IMR-90 (cell line): ENCODE results near the gene SNRPB2. TPM values are rescaled to one million over a fixed set of nuclear protein-coding genes. Genes with fewer than 3 reads are reported as not detected.

ENCODE experiments used
- ATAC-seq: fragments of 200-7000 bp; cut with Tn5 transposase; 2 replicates; pipeline ENCODE4 v1.9.1; 2020; ENCODE audit warnings: low read depth, mild to moderate bottlenecking, moderate library complexity
- BruUV-seq: library from RNA; stranded (reverse); fragments of 400-500 nt; replicated peaks from 2 replicates; lab custom pipeline; 2021; lab: Mats Ljungman, UMichigan
- CTCF ChIA-PET: fragments of 300-600 bp; formaldehyde crosslinking; extraction: SDS; loops from one replicate; lab custom pipeline; 2021; ENCODE audit warnings: antibody characterized with exemption; lab: Yijun Ruan, JAX
- POLR2A ChIA-PET: fragments of 300-600 bp; sonication (Branson Sonifier 250); formaldehyde crosslinking; loops from one replicate; lab custom pipeline; 2022; ENCODE audit warnings: antibody characterized with exemption; ENCODE audit not compliant: unreplicated experiment; lab: Charles Lee
- DNase-seq: peaks from one replicate; pipeline ENCODE4 v3.0.0; 2013
- H2AFZ ChIP-seq: replicated peaks from 2 replicates; pipeline ENCODE3; 2013; ENCODE audit warnings: low read length, mild to moderate bottlenecking; ENCODE audit not compliant: poor library complexity
- H2AK5ac ChIP-seq: 2 replicates; pipeline ENCODE4 v1.6.1; 2013; ENCODE audit warnings: low read depth, low read length, inconsistent platforms
- H2AK9ac ChIP-seq: replicated peaks from 2 replicates; pipeline ENCODE3; 2013; ENCODE audit warnings: mild to moderate bottlenecking, low read depth, low read length, moderate library complexity; ENCODE audit not compliant: poor library complexity
- H2BK120ac ChIP-seq: 2 replicates; pipeline ENCODE4 v1.6.1; 2013; ENCODE audit warnings: low read depth, low read length, inconsistent platforms
- H2BK15ac ChIP-seq: 3 replicates; pipeline ENCODE4 v1.6.1; 2013; ENCODE audit warnings: low read depth, low read length, inconsistent platforms
- H2BK20ac ChIP-seq: 2 replicates; pipeline ENCODE4 v1.6.1; 2013; ENCODE audit warnings: low read depth, mild to moderate bottlenecking, inconsistent platforms, low read length, moderate library complexity
- H2BK5ac ChIP-seq: 2 replicates; pipeline ENCODE4 v1.6.1; 2013; ENCODE audit warnings: mild to moderate bottlenecking, low read depth, low read length, inconsistent platforms; ENCODE audit not compliant: poor library complexity, severe bottlenecking
- H3K14ac ChIP-seq: replicated peaks from 2 replicates; pipeline ENCODE4 v1.6.1; 2013; ENCODE audit warnings: low read depth, low read length, inconsistent platforms
- H3K18ac ChIP-seq: 2 replicates; pipeline ENCODE4 v1.6.1; 2013; ENCODE audit warnings: low read depth, low read length, control low read depth
- H3K23ac ChIP-seq: 2 replicates; pipeline ENCODE4 v1.6.1; 2013; ENCODE audit warnings: low read depth, low read length, inconsistent platforms
- H3K27ac ChIP-seq: 2 replicates; pipeline ENCODE4 v1.5.1; 2013; ENCODE audit warnings: mild to moderate bottlenecking, control low read depth, low read length; ENCODE audit not compliant: insufficient read depth
- H3K27me3 ChIP-seq: 2 replicates; pipeline ENCODE4 v1.6.1; 2013; ENCODE audit warnings: low read length; ENCODE audit not compliant: control insufficient read depth, insufficient read depth
- H3K36me3 ChIP-seq: 2 replicates; pipeline ENCODE4 v1.6.1; 2013; ENCODE audit warnings: low read length, mixed read lengths; ENCODE audit not compliant: control insufficient read depth, insufficient read depth
- H3K4ac ChIP-seq: 2 replicates; pipeline ENCODE4 v1.6.1; 2013; ENCODE audit warnings: low read depth, low read length, inconsistent platforms
- H3K4me1 ChIP-seq: 2 replicates; pipeline ENCODE4 v1.6.1; 2013; ENCODE audit warnings: low read length, mixed read lengths; ENCODE audit not compliant: control insufficient read depth, insufficient read depth
- H3K4me2 ChIP-seq: 2 replicates; pipeline ENCODE4 v1.6.1; 2013; ENCODE audit warnings: low read depth, mild to moderate bottlenecking, control low read depth, low read length, moderate library complexity
- H3K4me3 ChIP-seq: 2 replicates; pipeline ENCODE4 v1.5.1; 2013; ENCODE audit warnings: low read depth, mild to moderate bottlenecking, control low read depth, low read length, moderate library complexity; ENCODE audit not compliant: insufficient read depth
- H3K56ac ChIP-seq: 2 replicates; pipeline ENCODE4 v1.6.1; 2013; ENCODE audit warnings: low read length, inconsistent platforms; ENCODE audit not compliant: insufficient read depth; ENCODE audit errors: extremely low read depth
- H3K79me1 ChIP-seq, 2 experiments: 2 replicates each; pipeline ENCODE4 v1.6.1; 2013; ENCODE audit warnings: low read length in 2 of 2, inconsistent platforms in 1 of 2, low read depth in 1 of 2
- H3K9ac ChIP-seq: 2 replicates; pipeline ENCODE4 v1.6.1; 2013; ENCODE audit warnings: low read depth, low read length, control low read depth
- H3K9me1 ChIP-seq: 2 replicates; pipeline ENCODE4 v1.6.1; 2013; ENCODE audit warnings: low read length, inconsistent platforms; ENCODE audit not compliant: insufficient read depth
- H3K9me3 ChIP-seq: 2 replicates; pipeline ENCODE4 v1.6.1; 2013; ENCODE audit warnings: low read length; ENCODE audit not compliant: control insufficient read depth, insufficient read depth
- H4K20me1 ChIP-seq: 2 replicates; pipeline ENCODE4 v1.6.1; 2013; ENCODE audit warnings: low read length, inconsistent platforms; ENCODE audit not compliant: insufficient read depth
- H4K5ac ChIP-seq: 2 replicates; pipeline ENCODE4 v1.6.1; 2013; ENCODE audit warnings: mild to moderate bottlenecking, low read depth, low read length, control low read depth
- H4K8ac ChIP-seq, 2 experiments: 2 replicates each; pipeline ENCODE4 v1.6.1; 2013; ENCODE audit warnings: low read depth in 2 of 2, low read length in 2 of 2, control low read depth in 1 of 2, inconsistent platforms in 1 of 2
- H4K91ac ChIP-seq: 2 replicates; pipeline ENCODE4 v1.6.1; 2013; ENCODE audit warnings: low read depth, low read length, inconsistent platforms; ENCODE audit not compliant: insufficient read depth
- BHLHE40 ChIP-seq: fragments of 150-350 bp; IDR thresholded peaks from 2 replicates; pipeline ENCODE4 v1.6.1; 2016; ENCODE audit warnings: mild to moderate bottlenecking, low read depth, low read length
- CEBPB ChIP-seq: IDR thresholded peaks from 2 replicates; pipeline ENCODE4 v1.6.1; 2012; ENCODE audit warnings: low read depth, low read length, improper control_type of control experiment
- CHD1 ChIP-seq: IDR thresholded peaks from 2 replicates; pipeline ENCODE4 v1.6.1; 2012; ENCODE audit warnings: low read depth, low read length, improper control_type of control experiment
- FOS ChIP-seq: fragments of 150-350 bp; IDR thresholded peaks from 2 replicates; pipeline ENCODE4 v1.6.1; 2016; ENCODE audit warnings: low read depth, low read length
- MAFK ChIP-seq: IDR thresholded peaks from 2 replicates; pipeline ENCODE4 v1.6.1; 2012; ENCODE audit warnings: low read depth, low read length, improper control_type of control experiment
- MAZ ChIP-seq: IDR thresholded peaks from 2 replicates; pipeline ENCODE4 v1.6.1; 2012; ENCODE audit warnings: low read depth, mild to moderate bottlenecking, low read length, improper control_type of control experiment, moderate library complexity, borderline replicate concordance
- MXI1 ChIP-seq: IDR thresholded peaks from 2 replicates; pipeline ENCODE4 v1.6.1; 2012; ENCODE audit warnings: low read depth, mild to moderate bottlenecking, low read length, moderate library complexity, borderline replicate concordance
- NFE2L2 ChIP-seq: fragments of 150-350 bp; IDR thresholded peaks from 2 replicates; pipeline ENCODE4 v1.6.1; 2016; ENCODE audit warnings: low read depth, mild to moderate bottlenecking, low read length
- POLR2A ChIP-seq: IDR thresholded peaks from 2 replicates; pipeline ENCODE4 v1.6.1; 2012; ENCODE audit warnings: mild to moderate bottlenecking, low read depth, low read length
- RAD21 ChIP-seq: IDR thresholded peaks from 2 replicates; pipeline ENCODE4 v1.6.1; 2012; ENCODE audit warnings: low read length, improper control_type of control experiment
- RCOR1 ChIP-seq: IDR thresholded peaks from 2 replicates; pipeline ENCODE4 v1.6.1; 2012; ENCODE audit warnings: mild to moderate bottlenecking, low read length, improper control_type of control experiment; ENCODE audit not compliant: insufficient replicate concordance
- RFX5 ChIP-seq: IDR thresholded peaks from 2 replicates; pipeline ENCODE4 v1.8.0; 2012; ENCODE audit warnings: low read depth, mild to moderate bottlenecking, low read length, moderate library complexity
- SMC3 ChIP-seq: fragments of 150-350 bp; IDR thresholded peaks from 2 replicates; pipeline ENCODE4 v1.6.1; 2016; ENCODE audit warnings: low read depth, mild to moderate bottlenecking, antibody characterized with exemption, low read length, moderate library complexity
- WGBS, 2 experiments: methylation state at CpG; one replicate each; pipeline versions ENCODE4 v1.1.5 to v1.1.7; 2013; ENCODE audit warnings: missing lambda C conversion rate in 2 of 2; ENCODE audit not compliant: insufficient read length in 1 of 2; ENCODE audit errors: extremely low coverage in 2 of 2; 5-methylcytosine and 5-hydroxymethylcytosine counted together
- dilution Hi-C: fragments of 300-500 bp; cut with HindIII; formaldehyde crosslinking; loops from one replicate; pipeline ENCODE4 v1.14.3; 2018; ENCODE audit warnings: low sequenced_read_pairs; ENCODE audit not compliant: unreplicated experiment
- in situ Hi-C: fragments of 300-500 bp; cut with MboI; formaldehyde crosslinking; loops from 3 replicates; pipeline ENCODE4 v1.14.3; 2019; ENCODE audit warnings: low sequenced_read_pairs, inconsistent platforms, mixed read lengths
- intact Hi-C: fragments of 100-400 bp; cut with micrococcal nuclease; formaldehyde crosslinking; loops from 2 replicates; pipeline ENCODE4 v1.10.0; 2022
- polyA plus RNA-seq, 3 experiments: library from polyadenylated mRNA; depleted of rRNA; stranded (reverse); fragments of >200 nt; gene quantifications; 2 replicates each; pipeline ENCODE4 v1.2.3, GENCODE V29; 2012; ENCODE audit warnings: low replicate concordance in 1 of 3
- total RNA-seq: library from RNA; depleted of rRNA; stranded (reverse); fragments of >200 nt; gene quantifications from 2 replicates; pipeline ENCODE4 v1.2.3, GENCODE V29; 2012
- TF ChIP-seq, protein P1 (sequence below): fragments of 150-350 bp; IDR thresholded peaks from 2 replicates; pipeline ENCODE4 v1.6.1; 2016; ENCODE audit warnings: low read depth, mild to moderate bottlenecking, low read length, moderate library complexity, borderline replicate concordance
- TF ChIP-seq, protein P2 (sequence below): conservative IDR thresholded peaks from 2 replicates; pipeline ENCODE4 v1.5.1; 2012; ENCODE audit warnings: mild to moderate bottlenecking, low read depth, low read length, improper control_type of control experiment
- TF ChIP-seq, protein P3 (sequence below): fragments of 150-350 bp; IDR thresholded peaks from 2 replicates; pipeline ENCODE4 v1.6.1; 2017; ENCODE audit warnings: mild to moderate bottlenecking, antibody characterized with exemption, low read length, low read depth

SNRPB2 gene
- total and polyA plus RNA-seq, 2 of the 4 experiments (the other 2 are of a cell fraction): 27.1 to 65.6 TPM

DNA sequence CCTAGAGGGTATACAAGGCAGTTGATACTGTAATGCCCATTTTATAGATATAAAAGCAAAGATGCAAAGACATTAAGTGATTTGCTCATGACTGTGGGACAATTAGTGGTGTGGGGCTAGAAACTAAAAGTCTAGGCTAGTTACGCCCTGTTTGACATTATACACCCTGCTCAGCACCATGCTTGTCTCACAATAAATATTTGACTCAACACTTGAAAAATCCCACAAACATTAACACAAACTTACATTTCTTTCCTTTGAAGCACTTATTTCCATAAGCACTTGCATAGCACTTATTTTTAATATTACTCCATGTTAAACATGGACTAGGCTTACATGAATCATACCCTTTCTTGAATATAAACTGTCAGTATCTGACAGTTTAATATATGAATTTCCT, 36.5 kb upstream of the SNRPB2 start:
- ATAC-seq (no peak), DNase-seq (no peak)
- Histone ChIP-seq H3K18ac (no peak overlapping the region), H2AK5ac (no peak overlapping the region), H2BK20ac (no peak overlapping the region), H3K9ac (no peak overlapping the region), H4K91ac (no peak overlapping the region), H3K14ac (no peak overlapping the region), H3K23ac (no peak overlapping the region), H4K8ac (no peak overlapping the region), H3K56ac (no peak overlapping the region), H2AK9ac (no peak overlapping the region), H2BK120ac (no peak overlapping the region), H3K27ac (no peak overlapping the region), H3K79me1 (no peaks in the 10 kb centered on the region), H3K4me3 (no peak overlapping the region), H3K36me3 (no peaks in the 10 kb centered on the region), H2BK15ac (no peak overlapping the region), H3K9me3 (no peaks in the 10 kb centered on the region), H3K4me2 (no peak overlapping the region), H3K27me3 (no peaks in the 10 kb centered on the region), H4K5ac (no peak overlapping the region), H3K9me1 (no peaks in the 10 kb centered on the region), H2AFZ (no peak overlapping the region), H4K20me1 (no peaks in the 10 kb centered on the region), H3K4ac (no peak overlapping the region), H3K4me1 (no peaks in the 10 kb centered on the region), H2BK5ac (no peak overlapping the region)
- TF ChIP-seq RAD21: no peak
- TF ChIP-seq MXI1: no peak
- no peak for TF ChIP-seq MAZ
- TF ChIP-seq CHD1: no peak
- TF ChIP-seq BHLHE40: no peak
- TF ChIP-seq MAFK: no peak
- no peak for TF ChIP-seq RCOR1
- no peak for TF ChIP-seq POLR2A
- no peak for TF ChIP-seq CEBPB
- TF ChIP-seq NFE2L2: no peak
- TF ChIP-seq RFX5: no peak
- TF ChIP-seq, protein P1, sequence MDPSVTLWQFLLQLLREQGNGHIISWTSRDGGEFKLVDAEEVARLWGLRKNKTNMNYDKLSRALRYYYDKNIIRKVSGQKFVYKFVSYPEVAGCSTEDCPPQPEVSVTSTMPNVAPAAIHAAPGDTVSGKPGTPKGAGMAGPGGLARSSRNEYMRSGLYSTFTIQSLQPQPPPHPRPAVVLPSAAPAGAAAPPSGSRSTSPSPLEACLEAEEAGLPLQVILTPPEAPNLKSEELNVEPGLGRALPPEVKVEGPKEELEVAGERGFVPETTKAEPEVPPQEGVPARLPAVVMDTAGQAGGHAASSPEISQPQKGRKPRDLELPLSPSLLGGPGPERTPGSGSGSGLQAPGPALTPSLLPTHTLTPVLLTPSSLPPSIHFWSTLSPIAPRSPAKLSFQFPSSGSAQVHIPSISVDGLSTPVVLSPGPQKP: no peak
- TF ChIP-seq FOS: no peak
- TF ChIP-seq SMC3: no peak
- TF ChIP-seq, protein P2, sequence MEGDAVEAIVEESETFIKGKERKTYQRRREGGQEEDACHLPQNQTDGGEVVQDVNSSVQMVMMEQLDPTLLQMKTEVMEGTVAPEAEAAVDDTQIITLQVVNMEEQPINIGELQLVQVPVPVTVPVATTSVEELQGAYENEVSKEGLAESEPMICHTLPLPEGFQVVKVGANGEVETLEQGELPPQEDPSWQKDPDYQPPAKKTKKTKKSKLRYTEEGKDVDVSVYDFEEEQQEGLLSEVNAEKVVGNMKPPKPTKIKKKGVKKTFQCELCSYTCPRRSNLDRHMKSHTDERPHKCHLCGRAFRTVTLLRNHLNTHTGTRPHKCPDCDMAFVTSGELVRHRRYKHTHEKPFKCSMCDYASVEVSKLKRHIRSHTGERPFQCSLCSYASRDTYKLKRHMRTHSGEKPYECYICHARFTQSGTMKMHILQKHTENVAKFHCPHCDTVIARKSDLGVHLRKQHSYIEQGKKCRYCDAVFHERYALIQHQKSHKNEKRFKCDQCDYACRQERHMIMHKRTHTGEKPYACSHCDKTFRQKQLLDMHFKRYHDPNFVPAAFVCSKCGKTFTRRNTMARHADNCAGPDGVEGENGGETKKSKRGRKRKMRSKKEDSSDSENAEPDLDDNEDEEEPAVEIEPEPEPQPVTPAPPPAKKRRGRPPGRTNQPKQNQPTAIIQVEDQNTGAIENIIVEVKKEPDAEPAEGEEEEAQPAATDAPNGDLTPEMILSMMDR: no peak
- TF ChIP-seq, protein P3, sequence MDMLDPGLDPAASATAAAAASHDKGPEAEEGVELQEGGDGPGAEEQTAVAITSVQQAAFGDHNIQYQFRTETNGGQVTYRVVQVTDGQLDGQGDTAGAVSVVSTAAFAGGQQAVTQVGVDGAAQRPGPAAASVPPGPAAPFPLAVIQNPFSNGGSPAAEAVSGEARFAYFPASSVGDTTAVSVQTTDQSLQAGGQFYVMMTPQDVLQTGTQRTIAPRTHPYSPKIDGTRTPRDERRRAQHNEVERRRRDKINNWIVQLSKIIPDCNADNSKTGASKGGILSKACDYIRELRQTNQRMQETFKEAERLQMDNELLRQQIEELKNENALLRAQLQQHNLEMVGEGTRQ: no peak
- ChIA-PET CTCF (no interaction called here), POLR2A (no interaction called here)
- dilution Hi-C loops (no loop called here), intact Hi-C loops (no loop called here), in situ Hi-C loops (no loop called here)
- BruUV-seq: no TSS peak
- WGBS, 2 experiments: no CpG with 5 or more reads among the region's 1 CpG
